Muscle of leg (tissue), 11 donors: Measurements from ENCODE around the gene TPST2. TPM values are rescaled to one million over a fixed set of nuclear protein-coding genes. Genes with fewer than 3 reads are reported as not detected.

Experiments used
- DNase-seq: peaks from one replicate; pipeline ENCODE4 v3.0.0; 2013
- H3K27ac ChIP-seq: one replicate; pipeline ENCODE4 v1.5.1; 2013; ENCODE audit warnings: mild to moderate bottlenecking, low read length, control low read depth
- H3K27me3 ChIP-seq: one replicate; pipeline ENCODE4 v1.6.1; 2013; ENCODE audit warnings: low read length; ENCODE audit not compliant: control insufficient read depth, insufficient read depth
- H3K36me3 ChIP-seq: one replicate; pipeline ENCODE4 v1.6.1; 2013; ENCODE audit warnings: low read length; ENCODE audit not compliant: control insufficient read depth, insufficient read depth
- H3K4me1 ChIP-seq: one replicate; pipeline ENCODE4 v1.6.1; 2013; ENCODE audit warnings: low read length; ENCODE audit not compliant: control insufficient read depth, insufficient read depth
- H3K4me3 ChIP-seq: one replicate; pipeline ENCODE4 v1.5.1; 2013; ENCODE audit warnings: low read length, control low read depth
- H3K9me3 ChIP-seq: replicated peaks from 2 replicates; pipeline ENCODE4 v1.6.1; 2013; ENCODE audit warnings: low read depth, low read length; ENCODE audit not compliant: control insufficient read depth
- WGBS: methylation state at CpG from one replicate; pipeline ENCODE4 v1.1.5; 2013; ENCODE audit warnings: missing lambda C conversion rate; ENCODE audit not compliant: insufficient coverage; 5-methylcytosine and 5-hydroxymethylcytosine counted together
- polyA plus RNA-seq, 8 donors: library from polyadenylated mRNA; unstranded; fragments of 120-200 nt; gene quantifications; one replicate each; pipeline versions ENCODE4 v1.2.1 to v1.2.3, GENCODE V29; 2013; ENCODE audit warnings: inconsistent platforms in 1 of 8, low replicate concordance in 1 of 8; ENCODE audit not compliant: insufficient read length in 8 of 8, insufficient read depth in 1 of 8
- total RNA-seq: library from RNA; stranded (reverse); fragments of 120-200 nt; gene quantifications from one replicate; pipeline ENCODE4 v1.2.4, GENCODE V29; 2013

The TPST2 gene
- total and polyA plus RNA-seq, 9 donors, result 5.4 to 11.3 (median 7.4) TPM

DNA sequence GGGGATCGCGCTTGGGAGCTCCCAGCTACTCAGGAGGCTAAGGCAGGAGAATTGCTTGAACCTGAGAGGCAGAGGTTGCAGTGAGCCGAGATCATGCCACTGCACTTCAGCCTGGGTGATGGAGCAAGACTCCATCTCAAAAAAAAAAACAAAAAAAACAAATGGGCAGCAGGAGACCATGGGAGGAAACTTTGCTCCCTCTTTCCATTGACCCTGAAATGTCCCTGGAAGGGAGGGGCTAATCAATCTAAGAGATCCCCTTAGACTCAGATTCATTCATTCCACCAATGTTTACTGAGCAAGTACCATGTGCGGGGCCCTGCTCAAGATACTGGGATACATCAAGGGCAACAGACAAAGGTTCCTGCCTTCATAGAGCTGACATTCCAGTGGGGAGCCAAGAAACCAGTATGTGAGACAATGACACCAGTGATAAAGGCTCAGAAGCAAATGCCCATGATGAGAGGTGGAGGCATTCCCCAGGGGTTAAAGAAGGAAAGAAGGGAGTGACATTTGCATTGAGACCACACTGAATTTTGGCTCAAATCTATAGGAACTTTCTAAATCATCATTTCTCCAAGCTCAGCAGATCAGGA, 39.9 kb downstream of the TPST2 start:
- H3K4me3 ChIP-seq, result no peak overlapping the region
- no peaks in the 10 kb centered on the region for H3K36me3 ChIP-seq
- no peaks in the 10 kb centered on the region for H3K27me3 ChIP-seq
- DNase-seq, result no peak
- H3K4me1 ChIP-seq, result peaks cover 5% of the 10 kb centered on the region
- no peak overlapping the region for H3K27ac ChIP-seq
- H3K9me3 ChIP-seq, result no peaks in the 10 kb centered on the region
- WGBS, result 83% methylated on average over 1 of the region's 4 CpGs

GRCh38 chr22:26548984-26549383, 40.9 kb downstream of the TPST2 start:
- Histone ChIP-seq H3K9me3 (no peaks in the 10 kb centered on the region), H3K4me1 (peaks cover under 1% of the 10 kb centered on the region), H3K27me3 (no peaks in the 10 kb centered on the region), H3K27ac (no peak overlapping the region), H3K4me3 (no peak overlapping the region), H3K36me3 (no peaks in the 10 kb centered on the region)
- no peak for DNase-seq
- WGBS, result 66% methylated on average over 5 of the region's 6 CpGs

- H3K36me3 ChIP-seq, result no peaks in the 10 kb centered on the region
- 71% methylated on average over 3 of the region's 3 CpGs for WGBS
- no peak for DNase-seq
- no peaks in the 10 kb centered on the region for H3K9me3 ChIP-seq
- H3K4me3 ChIP-seq, result no peak overlapping the region
- no peaks in the 10 kb centered on the region for H3K27me3 ChIP-seq
- no peak overlapping the region for H3K27ac ChIP-seq
- H3K4me1 ChIP-seq, result no peaks in the 10 kb centered on the region
Observed at GRCh38 chr22:26548303-26548702, 41.6 kb downstream of the TPST2 start.

DNA sequence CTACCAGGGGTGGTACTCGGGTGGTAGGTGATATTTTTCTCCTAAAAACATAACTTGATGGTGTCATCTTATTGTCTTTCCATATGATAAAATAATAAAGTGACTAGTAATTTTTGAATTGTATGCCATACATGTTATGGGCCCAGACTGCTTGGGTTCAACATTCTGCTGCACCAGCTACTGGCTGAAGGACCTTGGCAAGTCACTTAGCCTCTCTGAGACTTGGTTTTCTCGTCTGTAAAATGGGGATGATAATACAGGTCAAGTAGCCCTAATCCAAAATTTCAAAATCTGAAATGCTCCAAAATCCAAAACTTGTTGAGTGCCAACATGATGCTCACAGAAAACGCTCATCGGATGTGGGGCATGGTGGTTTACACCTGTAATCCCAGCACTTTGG, 42.1 kb downstream of the TPST2 start:
- Histone ChIP-seq H3K4me1 (no peaks in the 10 kb centered on the region), H3K27ac (no peak overlapping the region)
- no peak for DNase-seq

DNA sequence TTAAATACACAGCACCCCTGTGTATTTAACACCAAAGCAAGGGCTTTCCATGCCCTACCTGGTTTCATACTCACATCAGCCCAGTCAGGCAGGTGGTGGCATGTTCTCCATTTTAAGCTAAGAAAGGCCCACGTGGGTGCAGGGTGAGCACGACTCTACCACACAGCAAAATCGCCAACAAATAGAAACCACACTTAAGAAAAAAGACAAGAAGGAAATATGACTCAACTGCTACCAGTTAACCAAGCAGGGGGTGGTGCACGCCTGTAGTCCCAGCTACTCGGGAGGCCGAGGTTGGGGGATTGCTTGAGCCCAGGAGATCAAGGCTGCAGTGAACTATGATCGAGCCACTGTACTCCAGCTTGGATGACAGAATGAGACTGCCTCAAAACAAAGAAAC, 42.5 kb downstream of the TPST2 start:
- no peaks in the 10 kb centered on the region for H3K9me3 ChIP-seq
- 89% methylated on average over 7 of the region's 7 CpGs for WGBS
- no peak for DNase-seq
- H3K36me3 ChIP-seq, result no peaks in the 10 kb centered on the region
- no peak overlapping the region for H3K4me3 ChIP-seq
- H3K27ac ChIP-seq, result no peak overlapping the region
- H3K27me3 ChIP-seq, result no peaks in the 10 kb centered on the region
- H3K4me1 ChIP-seq, result no peaks in the 10 kb centered on the region

More for the DNA sequence above, 42.1 kb downstream of the TPST2 start:
- no peaks in the 10 kb centered on the region for H3K36me3 ChIP-seq
- no peaks in the 10 kb centered on the region for H3K9me3 ChIP-seq
- 100% methylated on average over 2 of the region's 4 CpGs for WGBS
- H3K4me3 ChIP-seq, result no peak overlapping the region
- no peaks in the 10 kb centered on the region for H3K27me3 ChIP-seq

- WGBS, result 85% methylated on average over 4 of the region's 5 CpGs
- no peaks in the 10 kb centered on the region for H3K4me1 ChIP-seq
Observed at GRCh38 chr22:26546282-26546681, 43.6 kb downstream of the TPST2 start.

DNA sequence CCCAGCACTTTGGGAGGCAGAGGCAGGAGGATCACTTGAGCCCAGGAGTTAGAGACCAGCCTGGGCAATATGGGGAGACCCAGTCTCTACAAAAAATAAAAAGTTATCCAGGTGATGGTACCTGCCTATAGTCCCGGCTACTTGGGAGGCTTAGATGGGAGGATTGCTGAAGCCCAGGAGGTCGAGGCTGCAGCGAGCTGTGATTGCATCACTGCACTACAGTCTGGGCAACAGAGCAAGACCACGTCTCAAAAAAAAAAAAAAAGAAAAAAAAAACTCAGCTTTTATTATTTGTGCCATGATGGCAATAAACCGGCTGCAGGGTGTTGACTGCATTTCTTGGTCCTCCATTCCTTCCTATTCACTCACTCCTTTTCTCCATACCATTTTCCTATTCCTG, 44.1 kb downstream of the TPST2 start:
- no peak overlapping the region for H3K4me3 ChIP-seq
- WGBS, result 100% methylated on average over 1 of the region's 5 CpGs
- no peak for DNase-seq
- H3K36me3 ChIP-seq, result no peaks in the 10 kb centered on the region
- no peaks in the 10 kb centered on the region for H3K27me3 ChIP-seq
- no peak overlapping the region for H3K27ac ChIP-seq
- H3K9me3 ChIP-seq, result no peaks in the 10 kb centered on the region
- no peaks in the 10 kb centered on the region for H3K4me1 ChIP-seq

More at GRCh38 chr22:26546282-26546681, 43.6 kb downstream of the TPST2 start:
- no peaks in the 10 kb centered on the region for H3K9me3 ChIP-seq
- no peaks in the 10 kb centered on the region for H3K36me3 ChIP-seq
- DNase-seq, result no peak
- H3K4me3 ChIP-seq, result no peak overlapping the region
- H3K27ac ChIP-seq, result no peak overlapping the region
- no peaks in the 10 kb centered on the region for H3K27me3 ChIP-seq

GRCh38 chr22:26545385-26545784, 44.5 kb downstream of the TPST2 start:
- no peak for DNase-seq
- Histone ChIP-seq H3K27ac (no peak overlapping the region), H3K4me3 (no peak overlapping the region), H3K4me1 (no peaks in the 10 kb centered on the region), H3K27me3 (no peaks in the 10 kb centered on the region), H3K9me3 (no peaks in the 10 kb centered on the region), H3K36me3 (no peaks in the 10 kb centered on the region)
- WGBS, result no CpG with 5 or more reads among the region's 2 CpGs

- Histone ChIP-seq H3K9me3 (no peaks in the 10 kb centered on the region), H3K4me3 (no peak overlapping the region), H3K36me3 (no peaks in the 10 kb centered on the region), H3K27me3 (no peaks in the 10 kb centered on the region), H3K4me1 (no peaks in the 10 kb centered on the region), H3K27ac (no peak overlapping the region)
- 100% methylated on average over 1 of the region's 1 CpG for WGBS
- DNase-seq, result no peak
Observed at GRCh38 chr22:26544489-26544888, 45.4 kb downstream of the TPST2 start.

DNA sequence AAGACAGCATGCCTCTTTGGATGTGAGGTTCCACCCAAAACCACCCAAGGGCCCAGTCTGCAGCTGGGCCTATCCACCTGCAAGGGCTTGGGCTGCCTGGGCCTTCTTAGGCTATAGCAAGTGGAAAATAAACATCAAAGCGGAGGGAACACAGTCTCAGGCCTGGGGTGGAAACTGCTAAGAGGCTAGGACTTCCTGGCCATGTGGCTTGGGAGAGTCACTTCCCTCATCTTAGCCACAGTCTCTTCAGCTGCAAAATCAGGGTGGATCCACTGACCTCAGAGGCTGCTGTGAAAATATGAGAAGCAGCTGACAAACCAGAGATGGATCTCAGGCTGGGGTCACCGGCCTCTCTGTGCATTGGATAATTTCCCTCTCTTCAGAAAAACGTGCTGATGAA, 47.1 kb downstream of the TPST2 start:
- peak overlapping the region; percentile 13 for H3K27ac ChIP-seq

More for the DNA sequence above, 47.1 kb downstream of the TPST2 start:
- H3K36me3 ChIP-seq, result no peaks in the 10 kb centered on the region
- H3K4me1 ChIP-seq, result no peaks in the 10 kb centered on the region
- peak; percentile 72 for DNase-seq
- WGBS, result 50% methylated on average over 1 of the region's 3 CpGs
- H3K4me3 ChIP-seq, result no peak overlapping the region
- H3K9me3 ChIP-seq, result no peaks in the 10 kb centered on the region
- H3K27me3 ChIP-seq, result no peaks in the 10 kb centered on the region
